ENCODE measurements around the gene C11orf68. TPM values are rescaled to one million over a fixed set of nuclear protein-coding genes. Genes with fewer than 3 reads are reported as not detected.
"Not testable (repeated sequence)": the region's sequence is repeated elsewhere in the genome, so short reads cannot be mapped to it uniquely, and the experiment has no call there.

The C11orf68 gene
- polyA plus RNA-seq, 3 donors, result 21.8 to 31.5 (median 22.8) TPM

DNA sequence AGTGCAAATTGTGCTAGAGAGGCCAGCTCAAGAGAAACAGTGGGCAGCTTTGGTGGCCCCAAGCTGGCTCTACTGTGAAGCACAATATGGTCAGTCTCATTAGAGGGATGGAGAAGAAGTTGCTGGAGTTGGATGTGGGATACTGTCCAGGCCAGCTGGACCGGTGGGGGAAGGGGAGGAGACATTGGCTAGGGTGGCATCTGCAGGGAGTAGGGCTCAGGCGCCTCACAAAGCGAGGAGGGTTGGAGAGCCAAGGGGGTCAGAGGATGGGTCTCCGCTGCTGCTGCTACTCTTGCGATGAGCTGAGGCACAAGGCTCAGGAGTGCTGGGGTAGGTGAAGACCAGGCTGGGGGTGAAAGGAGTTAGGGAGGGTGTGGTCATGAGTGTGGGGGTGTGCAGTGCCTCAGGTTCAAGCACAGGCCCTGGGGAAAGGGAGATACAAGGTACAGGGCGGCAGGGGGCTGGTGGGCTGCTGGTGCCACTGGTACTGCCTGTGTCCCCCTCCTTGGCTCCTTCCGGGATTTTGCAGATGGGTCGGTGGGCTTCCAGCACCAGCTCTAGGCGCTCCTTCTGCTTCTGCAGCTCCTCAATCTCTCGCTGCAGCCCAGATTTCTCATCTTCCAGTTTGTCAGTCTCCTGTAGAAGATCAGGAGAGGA, 26.1 kb downstream of the C11orf68 start:
- H3K36me3 Mint-ChIP-seq, result peaks cover 16 to 19% of the 10 kb centered on the region in 2 donors
- DNase-seq, result no peak
- no peaks in the 10 kb centered on the region for H3K27me3 ChIP-seq (ENCODE audit: control insufficient read depth in 2 of 2, insufficient read depth in 2 of 2, low read length in 2 of 2)
- H3K27ac Mint-ChIP-seq, result peak overlapping the region in 5 of 7 donors; percentile 65 to 94 (median 86)
- H3K36me3 ChIP-seq (replicated peaks in 1 of 2; ENCODE audit: control insufficient read depth in 1 of 2, insufficient read depth in 2 of 2, low read length in 2 of 2), result peaks cover 0 to 5% of the 10 kb centered on the region in 2 donors
- intact Hi-C loops (cut with micrococcal nuclease), result no loop called here
- H3K27ac ChIP-seq (ENCODE audit: low read depth in 1 of 2, low read length in 2 of 2), result peak overlapping the region in 1 of 2 donors; percentile 82
- no peak overlapping the region for H3K9ac ChIP-seq (ENCODE audit: insufficient read depth, low read length, poor library complexity, severe bottlenecking)
- H3K79me2 ChIP-seq (ENCODE audit: insufficient read depth, low read length), result peaks cover 40% of the 10 kb centered on the region
- H3K4me3 ChIP-seq (replicated peaks in 1 of 3; ENCODE audit: low read depth in 2 of 3, low read length in 3 of 3), result peak overlapping the region in 1 of 3 experiments; percentile 75
- H3K9me3 Mint-ChIP-seq, result no peaks in the 10 kb centered on the region
- WGBS (ENCODE audit: insufficient coverage), result 68% methylated on average over 8 of the region's 10 CpGs
- peak overlapping the region; percentile 93 for H3K4me2 ChIP-seq (replicated peaks; ENCODE audit: extremely low read depth, low read length, poor library complexity, severe bottlenecking)
- H3K4me3 Mint-ChIP-seq, result peak overlapping the region; percentile 78 to 89
- peaks cover 52% of the 10 kb centered on the region for H3K4me1 Mint-ChIP-seq
- no peak overlapping the region for H2AFZ ChIP-seq (ENCODE audit: insufficient read depth, low read depth, low read length, poor library complexity, severe bottlenecking)
- TF ChIP-seq, protein P1, sequence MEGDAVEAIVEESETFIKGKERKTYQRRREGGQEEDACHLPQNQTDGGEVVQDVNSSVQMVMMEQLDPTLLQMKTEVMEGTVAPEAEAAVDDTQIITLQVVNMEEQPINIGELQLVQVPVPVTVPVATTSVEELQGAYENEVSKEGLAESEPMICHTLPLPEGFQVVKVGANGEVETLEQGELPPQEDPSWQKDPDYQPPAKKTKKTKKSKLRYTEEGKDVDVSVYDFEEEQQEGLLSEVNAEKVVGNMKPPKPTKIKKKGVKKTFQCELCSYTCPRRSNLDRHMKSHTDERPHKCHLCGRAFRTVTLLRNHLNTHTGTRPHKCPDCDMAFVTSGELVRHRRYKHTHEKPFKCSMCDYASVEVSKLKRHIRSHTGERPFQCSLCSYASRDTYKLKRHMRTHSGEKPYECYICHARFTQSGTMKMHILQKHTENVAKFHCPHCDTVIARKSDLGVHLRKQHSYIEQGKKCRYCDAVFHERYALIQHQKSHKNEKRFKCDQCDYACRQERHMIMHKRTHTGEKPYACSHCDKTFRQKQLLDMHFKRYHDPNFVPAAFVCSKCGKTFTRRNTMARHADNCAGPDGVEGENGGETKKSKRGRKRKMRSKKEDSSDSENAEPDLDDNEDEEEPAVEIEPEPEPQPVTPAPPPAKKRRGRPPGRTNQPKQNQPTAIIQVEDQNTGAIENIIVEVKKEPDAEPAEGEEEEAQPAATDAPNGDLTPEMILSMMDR (IDR thresholded peaks at IDR 0.05), result no peak
- H3K27me3 Mint-ChIP-seq (ENCODE audit: low read depth in 3 of 3), result peaks cover 0 to 7% (median 0%) of the 10 kb centered on the region in 3 donors
- no peaks in the 10 kb centered on the region for H3K9me3 ChIP-seq (replicated peaks in 1 of 2; ENCODE audit: control insufficient read depth in 1 of 2, insufficient read depth in 1 of 2, low read length in 2 of 2)
- peaks cover 59 to 68% of the 10 kb centered on the region in 2 donors for H3K4me1 ChIP-seq (ENCODE audit: control insufficient read depth in 1 of 2, insufficient read depth in 2 of 2, low read length in 2 of 2)
- peaks cover 8% of the 10 kb centered on the region for H4K20me1 ChIP-seq (ENCODE audit: insufficient read depth, low read length)

DNA sequence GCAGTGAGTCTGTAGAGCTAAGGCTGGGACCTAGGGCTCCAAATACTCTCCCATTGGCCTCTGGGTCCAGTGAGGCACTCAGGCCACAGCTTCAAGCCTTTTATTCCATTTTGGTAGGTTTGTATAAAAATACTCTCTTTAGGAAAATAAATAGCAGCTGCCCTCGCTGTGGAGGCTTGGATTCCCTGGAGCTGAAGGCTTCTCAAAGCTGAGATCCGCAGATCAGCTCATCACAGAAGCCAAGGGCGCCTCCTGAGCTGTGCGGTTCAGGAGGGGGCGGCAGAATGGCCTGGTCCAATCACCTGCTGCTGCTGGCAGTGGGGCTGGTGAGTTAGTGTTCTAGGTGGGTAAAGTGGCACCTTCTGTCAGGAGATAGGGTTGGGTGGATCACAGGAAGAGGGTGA, 26.7 kb downstream of the C11orf68 start:
- WGBS (ENCODE audit: insufficient coverage), result 61% methylated on average over 5 of the region's 5 CpGs
- peaks cover 46% of the 10 kb centered on the region for H3K79me2 ChIP-seq (ENCODE audit: insufficient read depth, low read length)
- H3K27me3 ChIP-seq (ENCODE audit: control insufficient read depth in 2 of 2, insufficient read depth in 2 of 2, low read length in 2 of 2); H3K27me3 Mint-ChIP-seq (ENCODE audit: low read depth in 3 of 3); H3K36me3 ChIP-seq (replicated peaks in 1 of 2; ENCODE audit: control insufficient read depth in 1 of 2, insufficient read depth in 2 of 2, low read length in 2 of 2); intact Hi-C loops (cut with micrococcal nuclease); H4K20me1 ChIP-seq (ENCODE audit: insufficient read depth, low read length); H3K9me3 Mint-ChIP-seq; H2AFZ ChIP-seq (ENCODE audit: insufficient read depth, low read depth, low read length, poor library complexity, severe bottlenecking); H3K9me3 ChIP-seq (replicated peaks in 1 of 2; ENCODE audit: control insufficient read depth in 1 of 2, insufficient read depth in 1 of 2, low read length in 2 of 2); DNase-seq: not testable (repeated sequence)
- H3K9ac ChIP-seq (ENCODE audit: insufficient read depth, low read length, poor library complexity, severe bottlenecking), result peak overlapping the region; percentile 78
- H3K4me1 Mint-ChIP-seq, result peaks cover 58% of the 10 kb centered on the region
- H3K4me1 ChIP-seq (ENCODE audit: control insufficient read depth in 1 of 2, insufficient read depth in 2 of 2, low read length in 2 of 2), result peaks cover 66 to 75% of the 10 kb centered on the region in 2 donors
- H3K4me3 Mint-ChIP-seq, result peak overlapping the region; percentile 78 to 84
- H3K27ac Mint-ChIP-seq, result peak overlapping the region in 6 of 7 donors; percentile 28 to 94 (median 76)
- peaks cover 16 to 21% of the 10 kb centered on the region in 2 donors for H3K36me3 Mint-ChIP-seq
- peak overlapping the region; percentile 93 for H3K4me2 ChIP-seq (replicated peaks; ENCODE audit: extremely low read depth, low read length, poor library complexity, severe bottlenecking)
- peak overlapping the region; percentile 48 to 75 (median 54) for H3K4me3 ChIP-seq (replicated peaks in 1 of 3; ENCODE audit: low read depth in 2 of 3, low read length in 3 of 3)
- peak overlapping the region in 1 of 2 donors; percentile 88 for H3K27ac ChIP-seq (ENCODE audit: low read depth in 1 of 2, low read length in 2 of 2)

All from CD14-positive monocyte (primary cell).